Subcutaneous adipose tissue (tissue), 4 donors: Measurements from ENCODE around the gene ORC4. TPM values are rescaled to one million over a fixed set of nuclear protein-coding genes. Genes with fewer than 3 reads are reported as not detected.

Experiments
- total RNA-seq, 4 donors: library from RNA; depleted of rRNA; stranded (reverse); fragments of >200 nt; gene quantifications; one replicate each; pipeline ENCODE4 v1.1.0, GENCODE V29; 2016
- TF ChIP-seq, protein P1 (sequence below): fragments of 450-650 bp; IDR thresholded peaks from one replicate; pipeline ENCODE4 v1.5.1; 2016; ENCODE audit warnings: low read depth, mild to moderate bottlenecking, control low read depth, antibody characterized with exemption, moderate library complexity

The ORC4 gene
- total RNA-seq, 4 donors from 2014 or later = 15.8 to 50.1 (median 36.8) TPM

DNA sequence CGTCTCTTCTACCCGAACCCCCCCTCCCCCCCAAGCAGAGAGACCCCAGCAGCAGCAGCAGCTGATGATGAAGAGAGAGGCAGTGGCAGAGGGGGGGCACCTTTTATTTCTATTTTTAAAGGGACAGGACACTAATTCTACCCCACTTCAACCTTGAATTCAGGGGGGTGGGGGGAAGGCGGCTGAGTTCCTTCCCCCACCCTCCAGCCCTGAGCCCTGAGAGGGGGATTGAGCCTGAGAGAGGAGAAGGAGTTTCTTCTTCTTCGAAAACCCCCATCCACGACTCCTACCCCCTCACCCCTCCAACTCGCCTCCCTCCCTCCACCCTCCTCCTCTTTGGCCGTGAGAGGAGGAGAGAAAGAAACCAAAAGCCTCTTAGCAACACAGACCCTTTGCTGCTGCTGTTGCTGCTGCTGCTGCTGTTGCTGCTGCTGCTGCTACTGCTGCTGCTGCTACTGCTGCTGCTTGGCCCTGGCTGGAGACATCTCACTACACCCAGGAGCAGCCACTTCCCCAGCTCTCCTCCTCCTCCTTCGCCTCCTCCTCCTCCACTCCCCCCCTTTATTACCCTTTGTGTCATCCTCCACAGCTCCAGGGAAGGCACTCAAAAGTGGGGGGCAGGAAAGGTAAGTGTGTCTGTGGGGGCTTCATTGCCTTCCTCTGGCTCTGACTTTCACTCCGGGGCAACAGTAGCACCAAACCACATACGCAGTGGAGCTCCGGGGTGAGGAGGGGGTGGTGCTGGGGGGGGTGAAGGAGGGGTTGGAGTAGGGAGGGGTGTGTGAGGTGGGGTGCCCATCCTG is 723 bp upstream of the ORC4 start, which contains the start of gene MBD5:
Gene MBD5 (plus strand): TSS at position 33 of the 803 bp plus-strand sequence.
- TF ChIP-seq, protein P1, sequence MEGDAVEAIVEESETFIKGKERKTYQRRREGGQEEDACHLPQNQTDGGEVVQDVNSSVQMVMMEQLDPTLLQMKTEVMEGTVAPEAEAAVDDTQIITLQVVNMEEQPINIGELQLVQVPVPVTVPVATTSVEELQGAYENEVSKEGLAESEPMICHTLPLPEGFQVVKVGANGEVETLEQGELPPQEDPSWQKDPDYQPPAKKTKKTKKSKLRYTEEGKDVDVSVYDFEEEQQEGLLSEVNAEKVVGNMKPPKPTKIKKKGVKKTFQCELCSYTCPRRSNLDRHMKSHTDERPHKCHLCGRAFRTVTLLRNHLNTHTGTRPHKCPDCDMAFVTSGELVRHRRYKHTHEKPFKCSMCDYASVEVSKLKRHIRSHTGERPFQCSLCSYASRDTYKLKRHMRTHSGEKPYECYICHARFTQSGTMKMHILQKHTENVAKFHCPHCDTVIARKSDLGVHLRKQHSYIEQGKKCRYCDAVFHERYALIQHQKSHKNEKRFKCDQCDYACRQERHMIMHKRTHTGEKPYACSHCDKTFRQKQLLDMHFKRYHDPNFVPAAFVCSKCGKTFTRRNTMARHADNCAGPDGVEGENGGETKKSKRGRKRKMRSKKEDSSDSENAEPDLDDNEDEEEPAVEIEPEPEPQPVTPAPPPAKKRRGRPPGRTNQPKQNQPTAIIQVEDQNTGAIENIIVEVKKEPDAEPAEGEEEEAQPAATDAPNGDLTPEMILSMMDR = no peak

DNA sequence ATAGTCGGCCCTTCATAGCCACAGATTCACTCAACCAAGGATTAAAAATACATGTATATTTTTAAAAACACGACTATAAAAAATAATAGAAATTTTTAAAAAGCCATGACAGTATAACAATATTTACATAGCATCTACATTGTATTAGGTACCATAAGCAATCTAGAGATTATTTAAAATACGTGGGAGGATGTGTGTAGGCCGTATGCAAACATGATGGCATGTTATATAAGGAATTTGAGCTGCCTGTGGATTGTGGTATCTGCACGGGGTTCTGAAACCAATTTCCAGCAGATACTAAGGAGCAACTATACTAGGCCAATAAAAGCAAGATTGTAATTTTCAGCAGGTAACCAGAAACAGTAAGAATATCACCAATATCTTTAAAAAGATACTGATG is 5.9 kb downstream of the ORC4 start:
- TF ChIP-seq, protein P1 = no peak

DNA sequence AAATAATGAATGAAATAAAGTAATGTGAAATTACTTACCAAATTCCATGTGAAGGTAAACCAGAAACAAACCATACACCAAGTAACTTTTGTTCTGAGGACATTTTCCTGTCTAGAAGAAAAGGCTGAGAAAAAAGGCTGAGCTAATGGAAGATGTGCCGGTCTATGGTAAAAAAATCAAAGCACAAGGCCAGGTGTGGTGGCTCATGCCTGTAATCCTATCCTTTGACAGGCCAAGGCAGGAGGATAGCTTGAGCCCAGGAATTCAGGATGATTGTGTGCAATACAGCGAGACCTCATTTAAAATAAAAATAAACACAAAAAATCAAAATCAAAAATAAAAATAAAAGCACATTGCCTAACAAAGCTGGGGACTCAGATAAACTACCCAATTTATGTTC is 6.7 kb downstream of the ORC4 start:
- TF ChIP-seq, protein P1 = no peak

DNA sequence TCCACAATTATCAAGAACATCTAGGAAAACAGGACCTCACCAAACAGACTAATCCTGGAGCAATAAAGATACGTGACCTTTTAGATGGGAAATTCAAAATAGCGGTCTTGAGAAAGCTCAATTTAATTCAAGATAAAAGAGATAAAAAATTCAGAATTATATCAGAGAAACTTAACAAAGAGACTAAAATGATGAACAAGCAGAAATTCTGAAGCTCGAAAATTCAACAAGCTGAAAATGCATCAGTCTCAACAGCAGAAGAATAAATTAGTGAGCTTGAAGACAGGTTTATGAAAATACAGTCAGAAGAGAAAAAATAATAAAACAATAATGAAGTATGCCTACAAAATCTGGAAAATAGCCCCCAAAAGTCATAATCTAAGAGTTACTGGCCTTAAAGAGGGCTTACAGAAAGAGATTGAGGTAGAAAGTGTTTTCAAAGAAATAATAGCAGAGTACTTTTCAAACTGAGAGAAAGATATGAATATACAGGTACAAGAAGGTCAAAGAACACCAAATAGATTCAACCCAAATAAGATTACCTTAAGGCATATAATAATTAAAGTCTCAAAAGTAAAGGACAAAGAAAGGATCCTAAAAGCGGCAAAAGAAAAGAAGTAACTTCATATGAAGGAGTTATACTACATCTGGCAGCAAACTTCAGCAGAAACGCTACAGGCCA is 13.2 kb downstream of the ORC4 start:
- TF ChIP-seq, protein P1 = no peak

DNA sequence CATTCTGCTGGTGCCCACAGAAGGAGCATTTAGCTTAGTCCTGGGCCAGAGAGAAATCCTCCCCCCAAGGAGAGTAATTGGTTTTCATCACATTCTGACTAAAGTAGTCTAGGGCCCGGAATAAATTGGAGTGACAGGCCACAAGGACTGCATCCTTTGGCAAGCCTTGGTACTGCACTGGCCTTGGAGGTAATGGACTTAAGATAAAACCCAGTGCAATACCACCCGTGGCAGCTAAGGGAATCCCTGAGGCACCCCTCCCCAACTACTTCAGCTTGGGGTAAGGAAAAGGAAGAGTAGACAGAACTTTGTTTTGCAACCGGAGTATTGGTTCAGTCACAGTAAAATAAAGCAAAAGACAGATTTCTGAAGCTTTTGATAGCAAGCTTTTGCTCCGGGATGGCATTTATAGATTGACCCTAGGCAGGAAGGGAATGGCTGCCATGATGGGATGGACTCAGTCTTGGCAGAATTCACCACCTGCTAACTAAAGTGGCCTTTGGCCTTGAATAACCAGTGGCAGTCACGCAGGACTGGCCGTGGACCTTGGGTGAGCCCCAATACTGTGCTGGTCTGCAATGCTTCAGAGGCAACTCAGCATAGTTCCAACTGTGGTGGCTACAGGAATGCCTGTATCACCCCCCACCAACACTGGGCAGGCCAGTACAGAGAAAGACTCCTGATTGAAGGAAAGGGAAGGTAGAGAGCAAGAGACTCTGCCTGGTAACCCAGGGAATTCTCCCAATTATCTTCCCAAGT is 14.1 kb downstream of the ORC4 start:
- TF ChIP-seq, protein P1 = no peak

DNA sequence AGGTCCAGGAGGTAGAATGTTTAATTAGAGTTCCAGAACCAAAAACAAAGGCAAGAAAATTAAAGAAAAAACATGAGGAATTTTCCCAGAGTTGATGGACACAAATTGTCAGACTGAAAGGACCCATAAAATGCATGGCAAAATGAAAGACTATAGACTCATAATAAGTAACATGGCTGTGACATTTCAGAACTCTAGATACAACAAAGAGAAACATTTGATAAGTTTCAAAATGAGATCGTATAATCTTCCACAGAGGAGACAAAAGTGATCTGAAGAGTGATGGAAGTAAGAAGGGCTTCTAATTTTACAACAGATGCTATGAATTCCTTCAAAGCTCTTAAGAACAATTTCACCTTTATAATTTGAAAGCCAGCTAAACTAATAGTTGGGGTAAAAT is 20.4 kb downstream of the ORC4 start:
- TF ChIP-seq, protein P1 = no peak

DNA sequence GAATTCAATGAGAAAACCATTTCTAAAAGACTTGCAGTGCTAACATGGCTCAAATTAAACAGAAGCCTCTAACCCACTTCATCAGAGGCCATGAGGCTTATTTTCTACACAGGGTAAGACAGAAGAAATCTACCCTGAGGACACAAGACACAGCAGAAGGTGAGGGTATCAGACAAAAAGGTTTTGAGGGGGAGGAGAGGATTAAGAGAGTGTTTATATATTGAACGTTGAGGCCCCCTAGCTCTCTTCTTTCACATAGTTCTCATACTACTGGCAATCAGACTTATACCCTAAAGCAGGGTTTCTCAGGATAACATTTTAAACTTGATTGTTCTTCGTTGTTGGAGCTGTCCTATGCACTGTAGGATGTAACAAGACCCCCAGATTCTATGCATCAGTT is 21.4 kb downstream of the ORC4 start:
- TF ChIP-seq, protein P1 = no peak
